Bronchial epithelial cell (primary cell): ENCODE results near the gene RNF34. TPM values are rescaled to one million over a fixed set of nuclear protein-coding genes. Genes with fewer than 3 reads are reported as not detected.

Source experiments
- DNase-seq: peaks from one replicate; pipeline ENCODE4 v3.0.0-alpha.2; 2010; ENCODE audit warnings: low read depth
- FAIRE-seq: peaks from 2 replicates; lab custom pipeline; 2011; peaks lifted over from hg19 to GRCh38; lab: Jason Lieb, UNC
- H3K27me3 ChIP-seq: 2 replicates; pipeline ENCODE4 v1.5.1; 2011; ENCODE audit warnings: low read length; ENCODE audit not compliant: control insufficient read depth, insufficient read depth
- H3K36me3 ChIP-seq: 2 replicates; pipeline ENCODE4 v1.5.1; 2011; ENCODE audit warnings: low read length; ENCODE audit not compliant: control insufficient read depth, insufficient read depth
- H3K4me3 ChIP-seq: 2 replicates; pipeline ENCODE4 v1.5.1; 2011; ENCODE audit warnings: mild to moderate bottlenecking, low read depth, low read length, control low read depth
- CTCF ChIP-seq: IDR thresholded peaks from 2 replicates; pipeline ENCODE4 v1.5.1; 2011; ENCODE audit warnings: mild to moderate bottlenecking, moderate library complexity, low read length, control low read depth, inconsistent platforms; ENCODE audit not compliant: insufficient read depth, severe bottlenecking
- total RNA-seq: library from RNA; depleted of rRNA; stranded (reverse); fragments of >200 nt; gene quantifications from 2 replicates; pipeline ENCODE4 v1.2.1, GENCODE V29; 2014

The RNF34 gene
- total RNA-seq, 1 donor from 2014 or later = 49.5 TPM

DNA sequence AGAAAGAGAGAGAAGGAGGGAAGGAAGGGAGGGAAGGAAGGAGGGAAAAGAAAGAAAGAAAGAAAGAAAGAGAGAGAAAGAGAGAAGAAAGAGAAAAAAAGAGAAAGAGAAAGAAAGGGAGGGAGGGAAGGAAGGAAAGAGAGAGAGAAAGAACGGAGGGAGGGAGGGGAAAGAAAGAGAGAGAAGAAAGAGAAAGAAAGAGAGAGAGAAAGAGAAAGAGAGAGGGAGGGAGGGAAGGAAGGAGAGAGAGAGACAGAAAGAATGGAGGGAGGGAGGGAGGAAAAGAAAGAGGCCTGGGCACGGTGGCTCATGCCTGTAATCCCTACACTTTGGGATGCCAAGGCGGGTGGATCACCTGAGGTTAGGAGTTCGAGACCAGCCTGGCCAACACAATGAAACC, 42.6 kb upstream of the RNF34 start:
- Histone ChIP-seq H3K36me3 (no peaks in the 10 kb centered on the region), H3K4me3 (no peak overlapping the region), H3K27me3 (no peaks in the 10 kb centered on the region)
- DNase-seq = no peak
- TF ChIP-seq CTCF = no peak
- FAIRE-seq = no peak

DNA sequence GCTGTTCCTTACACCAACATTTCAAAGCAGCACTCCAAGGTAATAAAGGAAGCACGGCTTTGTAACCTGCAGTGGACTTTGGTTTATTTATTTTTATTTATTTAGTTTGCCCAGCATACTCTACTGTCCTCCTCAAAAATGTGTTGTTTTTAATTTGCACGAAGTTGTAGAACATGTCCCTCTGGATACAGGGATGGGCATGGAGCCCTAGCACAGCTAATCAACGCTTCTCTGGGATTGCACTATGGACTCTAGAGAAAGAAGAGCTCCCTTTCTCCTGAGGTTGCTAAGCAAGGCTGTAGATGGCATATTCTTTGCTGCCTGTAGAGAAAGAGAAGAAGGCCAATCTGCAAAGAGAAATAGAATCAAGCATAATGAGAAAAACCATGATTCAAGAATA, 41.8 kb upstream of the RNF34 start:
- DNase-seq (no peak), FAIRE-seq (no peak)
- Histone ChIP-seq H3K36me3 (no peaks in the 10 kb centered on the region), H3K27me3 (no peaks in the 10 kb centered on the region), H3K4me3 (no peak overlapping the region)
- TF ChIP-seq CTCF = no peak

- TF ChIP-seq CTCF = no peak
- DNase-seq (no peak), FAIRE-seq (no peak)
- H3K4me3 ChIP-seq = no peak overlapping the region
- no peaks in the 10 kb centered on the region for H3K27me3 ChIP-seq
- no peaks in the 10 kb centered on the region for H3K36me3 ChIP-seq
Observed at GRCh38 chr12:121364683-121365121, 35.2 kb upstream of the RNF34 start.

- Histone ChIP-seq H3K27me3 (no peaks in the 10 kb centered on the region), H3K4me3 (no peak overlapping the region), H3K36me3 (no peaks in the 10 kb centered on the region)
- peak; percentile 7 for FAIRE-seq
- TF ChIP-seq CTCF = no peak
- DNase-seq = no peak
Observed at GRCh38 chr12:121365416-121366062, 34.4 kb upstream of the RNF34 start.

DNA sequence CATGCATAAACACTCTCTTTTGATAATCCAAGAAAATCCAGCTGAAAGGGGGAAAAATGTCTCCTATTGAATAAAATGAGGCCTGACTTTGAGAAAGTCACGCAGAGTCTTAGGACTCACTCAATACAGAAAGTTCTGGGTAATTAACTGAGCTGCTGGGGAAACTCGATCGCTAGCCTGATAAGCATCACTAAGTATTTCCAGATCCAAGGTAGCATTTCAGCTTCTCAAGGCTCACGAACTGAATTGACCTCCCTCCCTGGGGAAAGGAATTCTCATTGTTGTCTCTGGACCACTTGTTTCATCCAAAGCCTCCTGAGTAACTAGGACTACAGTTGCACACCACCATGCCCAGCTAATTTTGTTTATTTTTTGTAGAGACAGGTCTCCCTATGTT, 33.9 kb upstream of the RNF34 start:
- H3K36me3 ChIP-seq = no peaks in the 10 kb centered on the region
- no peaks in the 10 kb centered on the region for H3K27me3 ChIP-seq
- no peak for TF ChIP-seq CTCF
- H3K4me3 ChIP-seq = no peak overlapping the region
- no peak for FAIRE-seq
- DNase-seq = no peak

DNA sequence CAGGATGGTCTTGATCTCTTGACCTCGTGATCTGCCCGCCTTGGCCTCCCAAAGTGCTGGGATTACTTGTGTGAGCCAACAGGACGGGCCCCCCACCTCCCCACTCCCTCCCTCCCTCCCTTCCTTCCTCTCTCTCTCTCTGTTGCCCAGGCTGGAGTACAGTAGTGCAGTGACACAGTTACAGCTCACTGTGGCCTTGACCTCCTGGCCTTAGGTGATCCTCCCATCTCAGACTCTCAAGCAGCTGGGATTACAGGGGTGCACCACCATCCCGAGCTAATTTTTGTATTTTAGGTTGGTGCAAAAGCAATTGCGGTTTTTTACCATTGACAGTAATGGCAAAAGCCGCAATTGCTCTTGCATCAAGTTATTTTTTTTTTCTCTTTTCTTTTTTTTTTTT, 28.5 kb upstream of the RNF34 start:
- no peaks in the 10 kb centered on the region for H3K36me3 ChIP-seq
- no peak for DNase-seq
- no peak for FAIRE-seq
- H3K4me3 ChIP-seq = no peak overlapping the region
- no peak for TF ChIP-seq CTCF
- no peaks in the 10 kb centered on the region for H3K27me3 ChIP-seq
